ENCODE measurements around the gene PAK2. TPM values are rescaled to one million over a fixed set of nuclear protein-coding genes. Genes with fewer than 3 reads are reported as not detected.

Gene PAK2
- total and polyA plus RNA-seq, 2 of the 4 experiments (the other 2 are of a cell fraction): 31.8 to 36.0 TPM

DNA sequence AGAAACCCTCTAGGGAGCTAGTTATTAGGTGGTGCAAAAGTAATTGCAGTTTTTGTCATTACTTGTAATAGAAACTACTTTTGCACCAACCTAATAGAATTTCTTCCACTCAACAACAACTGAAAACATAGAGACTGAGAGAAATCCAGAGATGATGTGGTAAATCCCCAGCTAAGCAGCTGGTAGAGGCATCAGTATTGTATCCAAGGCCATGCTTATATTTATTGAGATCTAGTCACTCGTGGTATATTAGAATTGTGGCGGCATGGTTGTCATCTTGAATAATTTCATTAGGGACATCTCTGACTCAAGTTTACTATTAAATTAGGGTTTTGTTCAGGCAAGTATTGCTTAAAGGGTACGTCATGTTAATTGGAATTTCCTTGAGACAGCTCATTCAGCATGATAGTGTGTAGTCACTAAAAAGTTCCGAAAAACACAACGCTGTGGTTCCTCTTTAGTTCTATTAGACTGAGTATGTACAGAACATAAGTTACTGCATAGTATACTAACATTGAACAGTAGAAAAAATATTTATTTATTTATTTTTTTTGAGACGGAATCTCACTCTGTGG lies 35.3 kb downstream of the PAK2 start:
- no peak overlapping the region for H3K9ac ChIP-seq (ENCODE audit: low read depth, low read length)
- WGBS, 2 experiments (ENCODE audit: extremely low coverage in 2 of 2, insufficient read length in 1 of 2): no CpG with 5 or more reads among the region's 6 CpGs

More for the DNA sequence above, 35.3 kb downstream of the PAK2 start:
- no peak overlapping the region for H4K91ac ChIP-seq (ENCODE audit: insufficient read depth, low read depth, low read length)
- H2AK5ac ChIP-seq (ENCODE audit: low read depth, low read length): no peak overlapping the region
- intact Hi-C loops (cut with micrococcal nuclease) (loop anchor here (5.0 kb wide), 1 partner anchor 33 kb away; no protein-coding TSS in a partner anchor), in situ Hi-C loops (cut with MboI; ENCODE audit: low sequenced_read_pairs) (no loop called here), dilution Hi-C loops (cut with HindIII; ENCODE audit: low sequenced_read_pairs, unreplicated experiment) (no loop called here)
- no peak overlapping the region for H2AK9ac ChIP-seq (replicated peaks; ENCODE audit: low read depth, low read length, poor library complexity)
- no peak overlapping the region for H3K4me3 ChIP-seq (ENCODE audit: insufficient read depth, low read depth, low read length)
- TF ChIP-seq RAD21 (IDR thresholded peaks at IDR 0.05; ENCODE audit: low read length): no peak
- TF ChIP-seq, protein P1, sequence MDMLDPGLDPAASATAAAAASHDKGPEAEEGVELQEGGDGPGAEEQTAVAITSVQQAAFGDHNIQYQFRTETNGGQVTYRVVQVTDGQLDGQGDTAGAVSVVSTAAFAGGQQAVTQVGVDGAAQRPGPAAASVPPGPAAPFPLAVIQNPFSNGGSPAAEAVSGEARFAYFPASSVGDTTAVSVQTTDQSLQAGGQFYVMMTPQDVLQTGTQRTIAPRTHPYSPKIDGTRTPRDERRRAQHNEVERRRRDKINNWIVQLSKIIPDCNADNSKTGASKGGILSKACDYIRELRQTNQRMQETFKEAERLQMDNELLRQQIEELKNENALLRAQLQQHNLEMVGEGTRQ (IDR thresholded peaks at IDR 0.05; ENCODE audit: low read depth, low read length): no peak
- TF ChIP-seq, protein P2, sequence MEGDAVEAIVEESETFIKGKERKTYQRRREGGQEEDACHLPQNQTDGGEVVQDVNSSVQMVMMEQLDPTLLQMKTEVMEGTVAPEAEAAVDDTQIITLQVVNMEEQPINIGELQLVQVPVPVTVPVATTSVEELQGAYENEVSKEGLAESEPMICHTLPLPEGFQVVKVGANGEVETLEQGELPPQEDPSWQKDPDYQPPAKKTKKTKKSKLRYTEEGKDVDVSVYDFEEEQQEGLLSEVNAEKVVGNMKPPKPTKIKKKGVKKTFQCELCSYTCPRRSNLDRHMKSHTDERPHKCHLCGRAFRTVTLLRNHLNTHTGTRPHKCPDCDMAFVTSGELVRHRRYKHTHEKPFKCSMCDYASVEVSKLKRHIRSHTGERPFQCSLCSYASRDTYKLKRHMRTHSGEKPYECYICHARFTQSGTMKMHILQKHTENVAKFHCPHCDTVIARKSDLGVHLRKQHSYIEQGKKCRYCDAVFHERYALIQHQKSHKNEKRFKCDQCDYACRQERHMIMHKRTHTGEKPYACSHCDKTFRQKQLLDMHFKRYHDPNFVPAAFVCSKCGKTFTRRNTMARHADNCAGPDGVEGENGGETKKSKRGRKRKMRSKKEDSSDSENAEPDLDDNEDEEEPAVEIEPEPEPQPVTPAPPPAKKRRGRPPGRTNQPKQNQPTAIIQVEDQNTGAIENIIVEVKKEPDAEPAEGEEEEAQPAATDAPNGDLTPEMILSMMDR (conservative IDR thresholded peaks at IDR 0.05; ENCODE audit: low read depth, low read length): no peak
- no peak for TF ChIP-seq BHLHE40 (IDR thresholded peaks at IDR 0.05; ENCODE audit: low read depth, low read length)
- no peak for TF ChIP-seq CEBPB (IDR thresholded peaks at IDR 0.05; ENCODE audit: low read depth, low read length)
- TF ChIP-seq SMC3 (IDR thresholded peaks at IDR 0.05; ENCODE audit: low read depth, low read length): no peak
- TF ChIP-seq, protein P3, sequence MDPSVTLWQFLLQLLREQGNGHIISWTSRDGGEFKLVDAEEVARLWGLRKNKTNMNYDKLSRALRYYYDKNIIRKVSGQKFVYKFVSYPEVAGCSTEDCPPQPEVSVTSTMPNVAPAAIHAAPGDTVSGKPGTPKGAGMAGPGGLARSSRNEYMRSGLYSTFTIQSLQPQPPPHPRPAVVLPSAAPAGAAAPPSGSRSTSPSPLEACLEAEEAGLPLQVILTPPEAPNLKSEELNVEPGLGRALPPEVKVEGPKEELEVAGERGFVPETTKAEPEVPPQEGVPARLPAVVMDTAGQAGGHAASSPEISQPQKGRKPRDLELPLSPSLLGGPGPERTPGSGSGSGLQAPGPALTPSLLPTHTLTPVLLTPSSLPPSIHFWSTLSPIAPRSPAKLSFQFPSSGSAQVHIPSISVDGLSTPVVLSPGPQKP (IDR thresholded peaks at IDR 0.05; ENCODE audit: borderline replicate concordance, low read depth, low read length): no peak
- TF ChIP-seq POLR2A (IDR thresholded peaks at IDR 0.05; ENCODE audit: low read depth, low read length): no peak
- TF ChIP-seq RCOR1 (IDR thresholded peaks at IDR 0.05; ENCODE audit: insufficient replicate concordance, low read length): no peak
- no peak for TF ChIP-seq MAZ (IDR thresholded peaks at IDR 0.05; ENCODE audit: borderline replicate concordance, low read depth, low read length)
- no peak for TF ChIP-seq CHD1 (IDR thresholded peaks at IDR 0.05; ENCODE audit: low read depth, low read length)
- no peak for TF ChIP-seq MAFK (IDR thresholded peaks at IDR 0.05; ENCODE audit: low read depth, low read length)
- no peak for TF ChIP-seq FOS (IDR thresholded peaks at IDR 0.05; ENCODE audit: low read depth, low read length)
- no peak for TF ChIP-seq MXI1 (IDR thresholded peaks at IDR 0.05; ENCODE audit: borderline replicate concordance, low read depth, low read length)
- no peak for TF ChIP-seq NFE2L2 (IDR thresholded peaks at IDR 0.05; ENCODE audit: low read depth, low read length)
- no peak for TF ChIP-seq RFX5 (IDR thresholded peaks at IDR 0.05; ENCODE audit: low read depth, low read length)
- H3K9me1 ChIP-seq (ENCODE audit: insufficient read depth, low read length): peaks cover 9% of the 10 kb centered on the region
- no peak overlapping the region for H4K5ac ChIP-seq (ENCODE audit: low read depth, low read length)
- BruUV-seq (replicated peaks): no TSS peak
- H3K56ac ChIP-seq (ENCODE audit: extremely low read depth, insufficient read depth, low read length): no peak overlapping the region
- no peak overlapping the region for H2BK20ac ChIP-seq (ENCODE audit: low read depth, low read length)
- H3K23ac ChIP-seq (ENCODE audit: low read depth, low read length): no peak overlapping the region
- no peaks in the 10 kb centered on the region for H3K9me3 ChIP-seq (ENCODE audit: control insufficient read depth, insufficient read depth, low read length)
- H2BK120ac ChIP-seq (ENCODE audit: low read depth, low read length): no peak overlapping the region
- no peaks in the 10 kb centered on the region for H3K27me3 ChIP-seq (ENCODE audit: control insufficient read depth, insufficient read depth, low read length)
- H3K79me1 ChIP-seq (ENCODE audit: low read depth in 1 of 2, low read length in 2 of 2): peaks cover 49 to 86% of the 10 kb centered on the region in 2 experiments
- H2AFZ ChIP-seq (replicated peaks; ENCODE audit: low read length, poor library complexity): no peak overlapping the region
- DNase-seq (peak; percentile 21), ATAC-seq (ENCODE audit: low read depth) (no peak)
- H3K27ac ChIP-seq (ENCODE audit: insufficient read depth, low read length): no peak overlapping the region
- peaks cover 71% of the 10 kb centered on the region for H4K20me1 ChIP-seq (ENCODE audit: insufficient read depth, low read length)
- H2BK5ac ChIP-seq (ENCODE audit: low read depth, low read length, poor library complexity, severe bottlenecking): no peak overlapping the region
- POLR2A ChIA-PET (ENCODE audit: unreplicated experiment): no interaction called here
- H3K4me2 ChIP-seq (ENCODE audit: low read depth, low read length): no peak overlapping the region
- no peak overlapping the region for H4K8ac ChIP-seq (ENCODE audit: low read depth in 2 of 2, low read length in 2 of 2)
- H3K4me1 ChIP-seq (ENCODE audit: control insufficient read depth, insufficient read depth, low read length): peaks cover 10% of the 10 kb centered on the region
- CTCF ChIA-PET: interaction anchor here (1.4 kb wide), 1 partner anchor 11 kb away, joined by 3 read pairs; no protein-coding TSS in a partner anchor
- H3K14ac ChIP-seq (replicated peaks; ENCODE audit: low read depth, low read length): no peak overlapping the region
- no peak overlapping the region for H3K18ac ChIP-seq (ENCODE audit: low read depth, low read length)
- no peak overlapping the region for H3K4ac ChIP-seq (ENCODE audit: low read depth, low read length)
- peaks cover 3% of the 10 kb centered on the region; the same call in 1 of the 2 replicates for H3K36me3 ChIP-seq (ENCODE audit: control insufficient read depth, insufficient read depth, low read length)
- H2BK15ac ChIP-seq (ENCODE audit: low read depth, low read length): no peak overlapping the region
